ENCODE results near the gene ACSL5. TPM values are rescaled to one million over a fixed set of nuclear protein-coding genes. Genes with fewer than 3 reads are reported as not detected.

ACSL5 gene
- total and polyA plus RNA-seq, 2 of the 8 experiments (the other 6 are each of a cell fraction or from before 2014, with no cell fraction given) = not detected

DNA sequence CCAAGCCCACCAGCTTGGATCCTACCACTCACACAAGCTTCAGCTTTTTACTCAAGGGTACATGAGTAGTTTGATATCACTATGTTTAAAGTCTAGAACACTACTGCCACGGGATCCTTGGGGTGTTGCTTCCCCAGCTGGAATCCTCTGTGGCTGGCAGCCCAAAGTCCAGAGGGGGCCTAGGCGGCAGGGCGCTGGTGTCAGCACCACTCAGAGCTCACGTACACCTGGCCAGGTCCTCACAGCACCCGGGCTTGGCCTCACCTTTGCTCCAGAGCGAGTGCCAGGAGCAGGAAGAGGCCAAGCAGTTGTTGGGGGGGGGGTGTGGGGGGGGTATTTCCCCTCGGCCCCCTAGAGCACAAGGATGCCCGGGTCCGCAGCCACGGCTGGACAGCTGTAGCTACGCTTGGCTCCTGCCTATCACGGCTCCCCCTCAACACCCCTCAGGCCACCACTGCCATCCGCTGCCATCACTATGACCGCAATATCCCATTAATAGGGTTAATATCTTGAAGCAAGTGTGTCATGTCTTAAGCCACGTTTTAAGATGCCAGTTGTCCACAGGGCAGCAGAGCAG lies 55.8 kb downstream of the ACSL5 start:
- DNase-seq (ENCODE audit: low read depth in 1 of 2, low spot score in 2 of 2) (no peak), FAIRE-seq (no peak)
- POLR2A ChIA-PET (ENCODE audit: partially characterized antibody) = interaction anchor here (1.4 kb wide), 1 partner anchor 9 kb away, joined by 3 read pairs; no protein-coding TSS in a partner anchor
- no peak overlapping the region for H3K4me2 ChIP-seq (ENCODE audit: insufficient read depth in 1 of 2, low read depth in 2 of 2, low read length in 2 of 2)
- no peak overlapping the region for H3K18ac ChIP-seq (ENCODE audit: extremely low read depth, low read length)
- H4K91ac ChIP-seq (replicated peaks; ENCODE audit: insufficient read length, low read length) = no peak overlapping the region
- no peak overlapping the region for H2BK5ac ChIP-seq (ENCODE audit: low read depth, low read length)
- H2BK12ac ChIP-seq (ENCODE audit: low read depth, low read length) = no peak overlapping the region
- H3K4me3 ChIP-seq (ENCODE audit: extremely low read depth in 1 of 4, insufficient read depth in 2 of 4, low read depth in 3 of 4, low read length in 4 of 4) = no peak overlapping the region
- H3K23ac ChIP-seq (ENCODE audit: insufficient read length) = no peak overlapping the region
- H2BK20ac ChIP-seq (ENCODE audit: low read length) = no peak overlapping the region
- H3K4ac ChIP-seq (replicated peaks; ENCODE audit: insufficient read length, low read depth, low read length) = no peak overlapping the region
- WGBS, 2 experiments (ENCODE audit: extremely low coverage in 1 of 2, insufficient coverage in 1 of 2, insufficient read length in 1 of 2, insufficient replicate concordance in 2 of 2, low coverage in 1 of 2, low lambda C conversion rate in 2 of 2, missing lambda C conversion rate in 1 of 2) = 89% methylated on average over 14 of the region's 15 CpGs; no CpG with 5 or more reads in 1 of the 2 experiments
- no peaks in the 10 kb centered on the region for H3K79me1 ChIP-seq (ENCODE audit: low read depth, low read length)
- H3K23me2 ChIP-seq (ENCODE audit: low read depth, low read length) = no peaks in the 10 kb centered on the region
- H3K9ac ChIP-seq (replicated peaks in 1 of 4; ENCODE audit: extremely low read depth in 1 of 4, low read depth in 3 of 4, low read length in 3 of 4) = no peak overlapping the region
- H4K8ac ChIP-seq (ENCODE audit: extremely low read depth, insufficient read depth, low read length) = no peak overlapping the region
- no peak overlapping the region for H2AK5ac ChIP-seq (ENCODE audit: low read depth, low read length)
- H3K27ac ChIP-seq (ENCODE audit: low read depth, low read length) = no peak overlapping the region
- no peak overlapping the region for H2BK120ac ChIP-seq (replicated peaks; ENCODE audit: low read depth, low read length)
- H2BK15ac ChIP-seq (ENCODE audit: low read length) = no peak overlapping the region
- H4K5ac ChIP-seq (ENCODE audit: insufficient read length, low read depth, low read length) = no peak overlapping the region
- no peaks in the 10 kb centered on the region for H3K79me2 ChIP-seq (ENCODE audit: control insufficient read depth in 1 of 2, insufficient read depth in 2 of 2, low read length in 2 of 2)
- no peaks in the 10 kb centered on the region for H3K9me3 ChIP-seq (ENCODE audit: insufficient read depth in 2 of 2, low read depth in 1 of 2, low read length in 1 of 2)
- no peaks in the 10 kb centered on the region for H3K4me1 ChIP-seq (replicated peaks in 1 of 4; ENCODE audit: control insufficient read depth in 3 of 4, insufficient read depth in 4 of 4, low read length in 3 of 4)
- H3K14ac ChIP-seq (ENCODE audit: insufficient read length) = no peak overlapping the region
- H3K27me3 ChIP-seq (replicated peaks in 1 of 4; ENCODE audit: control insufficient read depth in 3 of 4, extremely low read depth in 1 of 4, insufficient read depth in 3 of 4, low read length in 3 of 4) = no peaks in the 10 kb centered on the region
- H4K20me1 ChIP-seq (replicated peaks in 1 of 2; ENCODE audit: control insufficient read depth in 1 of 2, insufficient read depth in 2 of 2, low read length in 2 of 2) = peaks cover 2% of the 10 kb centered on the region in 2 experiments
- peaks cover 4 to 43% (median 23%) of the 10 kb centered on the region in 4 experiments; a peak in 7 of 8 replicates for H3K36me3 ChIP-seq (ENCODE audit: control insufficient read depth in 2 of 4, insufficient read depth in 4 of 4, low read length in 3 of 4)
- H3K56ac ChIP-seq (replicated peaks; ENCODE audit: insufficient read length, low read depth, low read length) = no peak overlapping the region
- no peak overlapping the region for H2AFZ ChIP-seq (ENCODE audit: low read length)
- CTCF ChIA-PET (ENCODE audit: partially characterized antibody) = interaction anchor here (0.8 kb wide), 1 partner anchor 14 kb away, joined by 3 read pairs; no protein-coding TSS in a partner anchor
- TF ChIP-seq SP2 (IDR thresholded peaks at IDR 0.05; ENCODE audit: low read length) = no peak
- no peak for TF ChIP-seq ASH2L (IDR thresholded peaks at IDR 0.05; ENCODE audit: low read length)
- no peak for TF ChIP-seq CTCF (IDR thresholded peaks at IDR 0.05; ENCODE audit: control extremely low read depth in 1 of 3, insufficient read depth in 1 of 3, low read depth in 1 of 3, low read length in 3 of 3)
